ENCODE results near the gene PDK2.

Gene PDK2

GRCh38 chr17:50081757-50082156 lies 13.4 kb upstream of the PDK2 start:
- Mint-ChIP-seq H3K4me1 (peaks cover 27% of the 10 kb centered on the region), H3K4me3 (no peak overlapping the region), H3K27me3 (no peaks in the 10 kb centered on the region), H3K9me3 (no peaks in the 10 kb centered on the region), H3K36me3 (peaks cover 12% of the 10 kb centered on the region), H3K27ac (no peak overlapping the region)
- no peak for ATAC-seq

DNA sequence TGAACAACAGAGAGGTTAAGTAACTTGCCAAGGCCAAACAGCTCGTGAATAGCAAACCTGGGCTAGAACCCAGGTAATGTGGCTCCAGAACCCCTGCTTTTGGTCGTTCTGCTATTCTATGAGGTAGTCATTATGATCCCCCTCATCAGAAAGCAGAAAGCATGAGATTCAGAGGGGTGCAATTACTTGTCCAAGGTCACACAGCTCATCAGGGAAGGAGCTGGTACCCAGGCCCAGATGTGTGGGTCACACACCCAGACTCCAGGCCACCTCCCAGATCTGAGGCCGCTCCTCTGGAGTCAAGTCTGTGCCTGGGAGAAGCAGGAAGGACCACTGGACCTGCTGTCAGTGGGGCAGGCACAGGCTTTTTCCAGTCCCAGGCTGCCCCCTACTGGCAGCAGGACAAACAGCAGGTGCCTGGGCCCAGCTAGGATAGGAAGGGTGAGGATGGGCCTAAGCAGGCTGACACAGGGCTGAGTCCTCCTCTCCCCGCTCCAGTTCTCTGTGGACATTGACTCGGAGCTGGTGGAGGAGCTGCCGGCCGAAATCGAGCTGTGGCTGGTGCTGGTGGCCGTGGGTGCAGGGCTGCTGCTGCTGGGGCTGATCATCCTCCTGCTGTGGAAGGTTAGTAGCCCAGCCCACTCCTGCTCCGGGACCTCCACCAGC lies 7.8 kb upstream of the PDK2 start:
- Mint-ChIP-seq H3K27ac (no peak overlapping the region), H3K36me3 (peaks cover 10% of the 10 kb centered on the region), H3K27me3 (no peaks in the 10 kb centered on the region), H3K9me3 (no peaks in the 10 kb centered on the region), H3K4me3 (no peak overlapping the region), H3K4me1 (no peaks in the 10 kb centered on the region)
- peak; percentile 86 for ATAC-seq

DNA sequence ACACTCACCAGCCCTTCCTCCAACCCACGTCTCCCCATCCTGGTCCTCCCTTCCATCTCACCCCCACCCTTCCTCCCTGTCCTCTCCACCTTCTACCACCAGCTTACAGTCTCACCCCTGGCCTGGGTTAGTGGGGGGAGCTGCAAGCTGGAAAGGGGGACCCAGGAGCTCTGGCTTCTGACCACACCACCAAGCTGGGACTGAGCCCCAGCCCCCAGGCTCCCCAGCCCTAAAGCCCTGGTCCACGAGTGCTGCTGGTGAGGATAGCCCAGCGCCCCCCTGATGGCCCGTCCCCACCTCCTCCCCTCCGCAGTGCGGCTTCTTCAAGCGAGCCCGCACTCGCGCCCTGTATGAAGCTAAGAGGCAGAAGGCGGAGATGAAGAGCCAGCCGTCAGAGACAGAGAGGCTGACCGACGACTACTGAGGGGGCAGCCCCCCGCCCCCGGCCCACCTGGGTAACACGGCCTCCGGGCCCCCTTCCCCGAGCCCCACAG lies 7.2 kb upstream of the PDK2 start:
- Mint-ChIP-seq H3K4me1 (no peaks in the 10 kb centered on the region), H3K4me3 (no peak overlapping the region), H3K9me3 (no peaks in the 10 kb centered on the region), H3K27me3 (no peaks in the 10 kb centered on the region), H3K36me3 (peaks cover 10% of the 10 kb centered on the region), H3K27ac (no peak overlapping the region)
- peak; percentile 3 for ATAC-seq

DNA sequence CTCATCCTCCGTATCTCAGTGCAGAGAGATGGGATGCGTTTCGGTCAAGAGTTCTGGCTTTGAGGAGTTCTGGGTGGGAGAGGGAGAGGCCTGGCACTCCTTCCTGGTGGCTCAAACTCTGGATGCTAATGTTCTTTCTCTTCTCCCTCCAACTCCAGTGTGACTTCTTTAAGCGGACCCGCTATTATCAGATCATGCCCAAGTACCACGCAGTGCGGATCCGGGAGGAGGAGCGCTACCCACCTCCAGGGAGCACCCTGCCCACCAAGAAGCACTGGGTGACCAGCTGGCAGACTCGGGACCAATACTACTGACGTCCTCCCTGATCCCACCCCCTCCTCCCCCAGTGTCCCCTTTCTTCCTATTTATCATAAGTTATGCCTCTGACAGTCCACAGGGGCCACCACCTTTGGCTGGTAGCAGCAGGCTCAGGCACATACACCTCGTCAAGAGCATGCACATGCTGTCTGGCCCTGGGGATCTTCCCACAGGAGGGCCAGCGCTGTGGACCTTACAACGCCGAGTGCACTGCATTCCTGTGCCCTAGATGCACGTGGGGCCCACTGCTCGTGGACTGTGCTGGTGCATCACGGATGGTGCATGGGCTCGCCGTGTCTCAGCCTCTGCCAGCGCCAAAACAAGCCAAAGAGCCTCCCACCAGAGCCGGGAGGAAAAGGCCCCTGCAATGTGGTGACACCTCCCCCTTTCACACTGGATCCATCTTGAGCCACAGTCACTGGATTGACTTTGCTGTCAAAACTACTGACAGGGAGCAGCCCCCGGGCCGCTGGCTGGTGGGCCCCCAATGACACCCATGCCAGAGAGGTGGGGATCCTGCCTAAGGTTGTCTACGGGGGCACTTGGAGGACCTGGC lies 6.0 kb upstream of the PDK2 start:
- H3K4me3 Mint-ChIP-seq, result no peak overlapping the region
- H3K36me3 Mint-ChIP-seq, result peaks cover 10% of the 10 kb centered on the region
- no peaks in the 10 kb centered on the region for H3K27me3 Mint-ChIP-seq
- peak overlapping the region; percentile 35 for H3K27ac Mint-ChIP-seq
- H3K9me3 Mint-ChIP-seq, result no peaks in the 10 kb centered on the region
- H3K4me1 Mint-ChIP-seq, result peaks cover 2% of the 10 kb centered on the region
- ATAC-seq, result no peak

- no peaks in the 10 kb centered on the region for H3K27me3 Mint-ChIP-seq
- peaks cover 11% of the 10 kb centered on the region for H3K4me1 Mint-ChIP-seq
- no peak overlapping the region for H3K4me3 Mint-ChIP-seq
- peaks cover 10% of the 10 kb centered on the region for H3K36me3 Mint-ChIP-seq
- H3K9me3 Mint-ChIP-seq, result no peaks in the 10 kb centered on the region
- H3K27ac Mint-ChIP-seq, result no peak overlapping the region
- ATAC-seq, result no peak
Measured at GRCh38 chr17:50090071-50090470, 5.1 kb upstream of the PDK2 start.

- Mint-ChIP-seq H3K4me1 (peaks cover 22% of the 10 kb centered on the region), H3K27ac (no peak overlapping the region), H3K4me3 (no peak overlapping the region), H3K36me3 (peaks cover 10% of the 10 kb centered on the region), H3K27me3 (no peaks in the 10 kb centered on the region), H3K9me3 (no peaks in the 10 kb centered on the region)
- ATAC-seq, result no peak
Measured at GRCh38 chr17:50090971-50091917, 3.9 kb upstream of the PDK2 start.

GRCh38 chr17:50091918-50092285 lies 3.2 kb upstream of the PDK2 start:
- no peak for ATAC-seq
- no peak overlapping the region for H3K4me3 Mint-ChIP-seq
- H3K4me1 Mint-ChIP-seq, result peaks cover 29% of the 10 kb centered on the region
- H3K9me3 Mint-ChIP-seq, result no peaks in the 10 kb centered on the region
- H3K36me3 Mint-ChIP-seq, result peaks cover 10% of the 10 kb centered on the region
- H3K27me3 Mint-ChIP-seq, result no peaks in the 10 kb centered on the region
- H3K27ac Mint-ChIP-seq, result no peak overlapping the region

DNA sequence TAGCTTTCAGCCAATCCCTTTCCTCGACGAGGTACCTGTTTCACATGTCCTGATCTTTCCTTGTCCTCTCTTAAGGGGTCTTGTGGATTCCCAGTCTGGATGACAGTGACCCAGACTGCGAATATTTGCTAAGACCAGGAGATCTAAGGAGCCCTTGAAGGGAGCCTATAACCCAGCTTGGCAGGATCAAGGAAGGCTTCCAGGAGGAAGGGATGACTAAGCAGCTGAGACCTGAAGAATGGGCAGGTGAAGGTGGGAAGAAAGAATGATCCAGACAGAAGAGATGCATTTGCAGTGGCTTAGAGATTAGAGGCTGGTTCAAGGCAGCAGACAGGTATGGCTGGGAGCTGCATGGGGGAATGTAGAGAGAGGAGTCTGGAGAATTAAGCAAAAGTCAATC lies 1.9 kb upstream of the PDK2 start:
- Mint-ChIP-seq H3K36me3 (peaks cover 12% of the 10 kb centered on the region), H3K4me3 (no peak overlapping the region), H3K27me3 (no peaks in the 10 kb centered on the region), H3K27ac (no peak overlapping the region), H3K9me3 (no peaks in the 10 kb centered on the region), H3K4me1 (peaks cover 33% of the 10 kb centered on the region)
- no peak for ATAC-seq

DNA sequence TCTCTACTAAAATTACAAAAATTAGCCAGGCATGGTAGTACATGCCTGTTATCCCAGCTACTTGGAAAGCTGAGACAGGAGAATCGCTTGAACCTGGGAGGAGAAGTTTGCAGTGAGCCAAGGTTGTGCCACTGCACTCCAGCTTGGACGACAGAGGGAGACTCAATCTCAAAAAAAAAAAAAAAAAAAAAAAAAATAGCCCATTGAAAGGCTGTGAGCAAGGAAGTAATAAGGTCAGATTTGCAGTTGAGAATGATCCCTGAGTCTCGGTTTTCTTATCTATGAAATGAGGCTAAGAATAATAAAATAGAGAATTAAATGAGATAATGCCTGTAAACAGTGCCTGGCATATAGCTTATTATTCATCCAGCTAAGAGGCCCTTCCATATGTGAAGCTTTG lies 1.3 kb upstream of the PDK2 start:
- peaks cover 16% of the 10 kb centered on the region for H3K36me3 Mint-ChIP-seq
- ATAC-seq, result no peak
- H3K27me3 Mint-ChIP-seq, result no peaks in the 10 kb centered on the region
- peak overlapping the region; percentile 87 for H3K27ac Mint-ChIP-seq
- H3K4me1 Mint-ChIP-seq, result peaks cover 33% of the 10 kb centered on the region
- H3K9me3 Mint-ChIP-seq, result no peaks in the 10 kb centered on the region
- H3K4me3 Mint-ChIP-seq, result no peak overlapping the region

- Mint-ChIP-seq H3K4me3 (peak overlapping the region; percentile 96), H3K27ac (peak overlapping the region; percentile 87), H3K9me3 (no peaks in the 10 kb centered on the region), H3K36me3 (peaks cover 13% of the 10 kb centered on the region), H3K4me1 (peaks cover 33% of the 10 kb centered on the region), H3K27me3 (no peaks in the 10 kb centered on the region)
- peak; percentile 67 for ATAC-seq
Measured at GRCh38 chr17:50094243-50094752, 853 bp upstream of the PDK2 start.

DNA sequence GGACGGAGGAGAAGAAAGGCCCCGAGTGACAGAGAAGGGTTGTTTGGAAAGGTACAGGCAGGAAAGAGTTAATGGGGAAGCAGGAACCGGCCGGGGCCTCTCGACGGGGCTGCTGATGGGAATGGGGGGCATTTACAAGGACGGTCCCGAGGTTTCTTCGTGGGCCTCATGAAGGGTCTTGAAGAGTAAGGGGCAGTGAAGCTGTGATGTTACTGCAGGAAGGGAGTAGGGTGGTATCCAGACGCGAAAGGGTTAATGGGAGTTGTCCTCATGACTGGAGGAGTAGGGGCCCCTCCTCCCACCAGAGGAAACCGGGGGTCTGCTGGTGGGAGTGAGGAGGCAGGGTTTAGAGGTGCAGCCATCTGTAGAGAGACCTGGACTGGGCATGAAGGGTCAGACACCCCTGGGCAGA lies 481 bp downstream of the PDK2 start:
- Mint-ChIP-seq H3K4me1 (peaks cover 39% of the 10 kb centered on the region), H3K27ac (peak overlapping the region; percentile 87)

GRCh38 chr17:50096092-50096491 lies 941 bp downstream of the PDK2 start:
- peaks cover 39% of the 10 kb centered on the region for H3K4me1 Mint-ChIP-seq
- H3K9me3 Mint-ChIP-seq, result no peaks in the 10 kb centered on the region
- H3K27ac Mint-ChIP-seq, result peak overlapping the region; percentile 87
- ATAC-seq, result no peak
- H3K36me3 Mint-ChIP-seq, result peaks cover 16% of the 10 kb centered on the region
- H3K4me3 Mint-ChIP-seq, result peak overlapping the region; percentile 96
- no peaks in the 10 kb centered on the region for H3K27me3 Mint-ChIP-seq

More for the DNA sequence above, 481 bp downstream of the PDK2 start:
- H3K27me3 Mint-ChIP-seq, result no peaks in the 10 kb centered on the region
- no peaks in the 10 kb centered on the region for H3K9me3 Mint-ChIP-seq
- no peak for ATAC-seq
- H3K36me3 Mint-ChIP-seq, result peaks cover 16% of the 10 kb centered on the region
- peak overlapping the region; percentile 96 for H3K4me3 Mint-ChIP-seq

DNA sequence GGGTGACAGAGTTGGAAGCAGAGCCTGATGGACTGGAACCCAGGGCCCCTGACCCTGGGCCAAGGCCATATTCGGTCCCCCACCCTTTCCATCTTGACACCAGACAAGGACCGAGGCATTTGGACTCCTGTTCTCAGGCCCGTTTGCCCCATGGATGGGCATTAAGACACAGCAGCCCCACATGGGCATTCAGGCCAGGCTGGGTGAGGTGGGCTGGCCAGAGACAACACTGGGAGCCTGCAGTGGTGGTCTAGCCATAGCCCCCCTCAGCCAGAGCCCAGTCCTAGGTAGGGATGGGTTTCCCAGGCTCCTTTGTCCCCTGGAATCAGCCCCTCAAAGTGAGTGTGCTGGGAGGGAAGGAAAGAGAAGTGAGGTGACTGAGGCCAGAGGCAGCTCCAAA lies 1.6 kb downstream of the PDK2 start:
- no peak for ATAC-seq
- H3K4me3 Mint-ChIP-seq, result no peak overlapping the region
- H3K27ac Mint-ChIP-seq, result no peak overlapping the region
- H3K4me1 Mint-ChIP-seq, result peaks cover 39% of the 10 kb centered on the region
- peaks cover 16% of the 10 kb centered on the region for H3K36me3 Mint-ChIP-seq
- no peaks in the 10 kb centered on the region for H3K9me3 Mint-ChIP-seq
- no peaks in the 10 kb centered on the region for H3K27me3 Mint-ChIP-seq

DNA sequence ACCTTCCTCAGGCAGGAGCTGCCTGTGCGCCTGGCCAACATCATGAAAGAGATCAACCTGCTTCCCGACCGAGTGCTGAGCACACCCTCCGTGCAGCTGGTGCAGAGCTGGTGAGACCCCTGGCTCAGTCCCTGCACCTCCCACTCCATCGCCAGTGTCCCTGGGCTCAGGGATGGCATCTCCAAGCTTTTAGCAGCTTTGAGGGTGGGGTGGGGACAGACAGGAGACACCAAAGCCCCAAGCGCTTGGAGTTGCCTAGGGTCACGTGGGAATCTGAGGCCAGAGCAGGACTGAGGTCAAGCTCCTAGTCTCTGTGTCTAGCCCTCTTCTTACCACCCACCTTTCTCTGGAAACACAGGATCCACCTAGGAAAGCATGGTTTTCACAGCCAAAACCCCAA lies 2.3 kb downstream of the PDK2 start:
- H3K4me3 Mint-ChIP-seq, result no peak overlapping the region
- peaks cover 39% of the 10 kb centered on the region for H3K4me1 Mint-ChIP-seq

GRCh38 chr17:50097926-50098325 lies 2.8 kb downstream of the PDK2 start:
- no peaks in the 10 kb centered on the region for H3K9me3 Mint-ChIP-seq
- no peaks in the 10 kb centered on the region for H3K27me3 Mint-ChIP-seq
- no peak overlapping the region for H3K27ac Mint-ChIP-seq
- H3K36me3 Mint-ChIP-seq, result peaks cover 16% of the 10 kb centered on the region
- no peak overlapping the region for H3K4me3 Mint-ChIP-seq
- peaks cover 39% of the 10 kb centered on the region for H3K4me1 Mint-ChIP-seq
- ATAC-seq, result no peak

More for the DNA sequence above, 2.3 kb downstream of the PDK2 start:
- Mint-ChIP-seq H3K27ac (no peak overlapping the region), H3K36me3 (peaks cover 16% of the 10 kb centered on the region), H3K27me3 (no peaks in the 10 kb centered on the region), H3K9me3 (no peaks in the 10 kb centered on the region)
- no peak for ATAC-seq
